GM12872 (cell line): ENCODE results near the gene SMC4.
A peak's percentile ranks its signal among the peaks of the same experiment; 100 is the strongest.

Source experiments
- CTCF ChIP-seq: IDR thresholded peaks from 3 replicates; pipeline ENCODE4 v1.5.1; 2011; ENCODE audit warnings: low read depth, mild to moderate bottlenecking, low read length, moderate library complexity; ENCODE audit not compliant: insufficient read depth

SMC4 gene

DNA sequence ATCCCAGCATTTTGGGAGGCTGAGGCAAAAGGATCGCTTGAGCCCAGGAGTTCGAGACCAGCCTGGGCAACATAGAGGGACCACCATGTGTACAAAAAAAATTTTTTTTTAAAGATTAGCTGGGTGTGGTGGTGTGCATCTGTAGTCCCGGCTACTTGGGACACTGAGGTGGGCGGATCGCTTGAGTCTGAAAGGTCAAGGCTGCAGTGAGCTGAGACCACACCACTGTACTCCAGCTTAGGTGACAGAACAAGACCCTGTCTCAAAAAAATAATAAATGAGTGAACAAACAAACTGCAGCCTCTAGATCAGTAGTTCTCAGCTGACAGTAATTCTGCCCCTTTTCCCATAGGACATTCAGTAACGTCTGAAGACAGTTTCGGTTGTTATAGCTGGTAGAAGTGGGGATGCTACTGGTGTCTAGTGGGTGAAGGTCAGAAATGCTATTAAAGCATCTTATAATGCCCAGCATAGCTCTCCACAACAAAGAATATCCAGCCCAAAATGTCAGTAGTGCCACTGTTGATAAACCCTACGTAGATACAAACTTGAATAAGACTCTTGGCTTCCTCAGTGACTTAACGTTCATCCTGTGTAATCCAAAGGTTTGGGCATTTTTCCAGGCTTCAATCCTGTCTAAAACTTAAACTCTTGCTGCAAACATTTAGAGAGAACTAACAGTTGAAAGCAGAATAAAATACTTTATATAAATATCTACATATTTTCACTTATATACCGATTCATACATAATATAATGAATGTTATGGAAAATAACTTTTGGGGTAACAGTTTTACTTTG, 10.6 kb downstream of the SMC4 start:
- TF ChIP-seq CTCF: no peak

- TF ChIP-seq CTCF: no peak
Observed at GRCh38 chr3:160412477-160412876, 13.0 kb downstream of the SMC4 start.

GRCh38 chr3:160413613-160414248, 14.3 kb downstream of the SMC4 start:
- peak; percentile 75 for TF ChIP-seq CTCF

- no peak for TF ChIP-seq CTCF
Observed at GRCh38 chr3:160417311-160417710, 17.9 kb downstream of the SMC4 start.

GRCh38 chr3:160427832-160428424, 28.5 kb downstream of the SMC4 start:
- TF ChIP-seq CTCF: no peak

DNA sequence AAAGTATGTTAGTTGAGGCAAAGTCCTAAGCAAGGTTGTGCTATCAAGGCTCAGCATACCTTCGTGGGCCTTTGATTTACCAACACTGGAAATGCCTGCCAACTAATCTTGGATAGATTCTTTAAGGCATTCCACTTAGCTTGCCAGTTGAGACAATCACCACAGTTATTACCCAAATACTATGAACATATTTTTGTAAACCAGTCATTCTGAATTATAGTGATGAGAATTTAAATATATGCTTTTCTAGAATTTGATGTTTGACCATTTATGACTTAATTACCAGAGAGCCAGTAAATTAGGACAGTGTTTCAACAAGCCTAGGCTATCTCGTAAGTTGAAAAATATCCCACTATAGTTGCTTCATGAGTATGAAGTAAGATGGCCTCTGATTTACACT, 34.6 kb downstream of the SMC4 start:
- no peak for TF ChIP-seq CTCF

- no peak for TF ChIP-seq CTCF
Observed at GRCh38 chr3:160435095-160435494, 35.6 kb downstream of the SMC4 start.
